Measurements from ENCODE around the gene CACHD1. TPM values are rescaled to one million over a fixed set of nuclear protein-coding genes. Genes with fewer than 3 reads are reported as not detected.

CACHD1 gene
- total and polyA plus RNA-seq, 2 donors (not counting 1 experiment from before 2014, with no cell fraction given) = 2.9 to 5.4 TPM

- H3K4me2 ChIP-seq (ENCODE audit: extremely low read depth, insufficient read depth, low read length) = no peak overlapping the region
- no peak overlapping the region for H3K27ac ChIP-seq (ENCODE audit: insufficient read depth, low read length)
- no peak overlapping the region for H3K4me3 ChIP-seq (replicated peaks in 1 of 4; ENCODE audit: control extremely low read depth in 1 of 4, insufficient read depth in 1 of 4, low read depth in 3 of 4, low read length in 4 of 4)
These were observed 69.4 kb downstream of the CACHD1 start for GRCh38 chr1:64539289-64539688.

GRCh38 chr1:64539781-64540218 lies 69.9 kb downstream of the CACHD1 start:
- peak overlapping the region in 3 of 4 experiments; percentile 14 to 41 (median 27) for H3K4me3 ChIP-seq (replicated peaks in 1 of 4; ENCODE audit: control extremely low read depth in 1 of 4, insufficient read depth in 1 of 4, low read depth in 3 of 4, low read length in 4 of 4)
- no peak for TF ChIP-seq EZH2 (IDR thresholded peaks at IDR 0.05; ENCODE audit: low read length, missing control alignments)
- TF ChIP-seq CTCF (conservative IDR thresholded peaks at IDR 0.05 in 1 of 2, IDR thresholded peaks at IDR 0.05 in 1 of 2; ENCODE audit: low read depth in 1 of 2, low read length in 2 of 2) = no peak
- H3K79me2 ChIP-seq (ENCODE audit: control insufficient read depth, insufficient read depth, low read length) = no peaks in the 10 kb centered on the region
- H3K27ac ChIP-seq (ENCODE audit: insufficient read depth, low read length) = no peak overlapping the region
- H3K27me3 ChIP-seq (ENCODE audit: control insufficient read depth, insufficient read depth, low read length) = no peaks in the 10 kb centered on the region
- no peak overlapping the region for H2AFZ ChIP-seq (ENCODE audit: low read length)
- no peak overlapping the region for H3K9ac ChIP-seq (ENCODE audit: insufficient read depth, low read length)
- peaks cover 4% of the 10 kb centered on the region for H3K4me1 ChIP-seq (ENCODE audit: control insufficient read depth, extremely low read depth, insufficient read depth, low read length)
- no peaks in the 10 kb centered on the region for H3K36me3 ChIP-seq (ENCODE audit: control insufficient read depth, insufficient read depth, low read length)
- DNase-seq (ENCODE audit: low read depth in 2 of 2) = peak; percentile 67 to 68
- no peaks in the 10 kb centered on the region for H3K9me3 ChIP-seq (ENCODE audit: control insufficient read depth, insufficient read depth, low read depth, low read length)
- peak overlapping the region; percentile 61 for H3K4me2 ChIP-seq (ENCODE audit: extremely low read depth, insufficient read depth, low read length)
- H4K20me1 ChIP-seq (ENCODE audit: control insufficient read depth, extremely low read depth, insufficient read depth, low read length) = no peaks in the 10 kb centered on the region

More at GRCh38 chr1:64539289-64539688, 69.4 kb downstream of the CACHD1 start:
- Histone ChIP-seq H4K20me1 (ENCODE audit: control insufficient read depth, extremely low read depth, insufficient read depth, low read length) (no peaks in the 10 kb centered on the region), H3K4me1 (ENCODE audit: control insufficient read depth, extremely low read depth, insufficient read depth, low read length) (peaks cover 4% of the 10 kb centered on the region), H3K79me2 (ENCODE audit: control insufficient read depth, insufficient read depth, low read length) (no peaks in the 10 kb centered on the region), H3K27me3 (ENCODE audit: control insufficient read depth, insufficient read depth, low read length) (no peaks in the 10 kb centered on the region), H3K9ac (ENCODE audit: insufficient read depth, low read length) (no peak overlapping the region), H3K36me3 (ENCODE audit: control insufficient read depth, insufficient read depth, low read length) (no peaks in the 10 kb centered on the region), H3K9me3 (ENCODE audit: control insufficient read depth, insufficient read depth, low read depth, low read length) (no peaks in the 10 kb centered on the region), H2AFZ (ENCODE audit: low read length) (no peak overlapping the region)
- TF ChIP-seq EZH2 (IDR thresholded peaks at IDR 0.05; ENCODE audit: low read length, missing control alignments) (no peak), CTCF (conservative IDR thresholded peaks at IDR 0.05 in 1 of 2, IDR thresholded peaks at IDR 0.05 in 1 of 2; ENCODE audit: low read depth in 1 of 2, low read length in 2 of 2) (no peak)
- no peak for DNase-seq (ENCODE audit: low read depth in 2 of 2)

- H3K36me3 ChIP-seq (ENCODE audit: control insufficient read depth, insufficient read depth, low read length) = no peaks in the 10 kb centered on the region
- H3K9ac ChIP-seq (ENCODE audit: insufficient read depth, low read length) = no peak overlapping the region
- H3K4me3 ChIP-seq (replicated peaks in 1 of 4; ENCODE audit: control extremely low read depth in 1 of 4, insufficient read depth in 1 of 4, low read depth in 3 of 4, low read length in 4 of 4) = peak overlapping the region in 3 of 4 experiments; percentile 14 to 41 (median 27)
- no peaks in the 10 kb centered on the region for H4K20me1 ChIP-seq (ENCODE audit: control insufficient read depth, extremely low read depth, insufficient read depth, low read length)
- no peak overlapping the region for H2AFZ ChIP-seq (ENCODE audit: low read length)
- peaks cover 4% of the 10 kb centered on the region for H3K4me1 ChIP-seq (ENCODE audit: control insufficient read depth, extremely low read depth, insufficient read depth, low read length)
- H3K27me3 ChIP-seq (ENCODE audit: control insufficient read depth, insufficient read depth, low read length) = no peaks in the 10 kb centered on the region
- no peaks in the 10 kb centered on the region for H3K9me3 ChIP-seq (ENCODE audit: control insufficient read depth, insufficient read depth, low read depth, low read length)
- no peak overlapping the region for H3K27ac ChIP-seq (ENCODE audit: insufficient read depth, low read length)
- TF ChIP-seq EZH2 (IDR thresholded peaks at IDR 0.05; ENCODE audit: low read length, missing control alignments) = no peak
- no peak for TF ChIP-seq CTCF (conservative IDR thresholded peaks at IDR 0.05 in 1 of 2, IDR thresholded peaks at IDR 0.05 in 1 of 2; ENCODE audit: low read depth in 1 of 2, low read length in 2 of 2)
- peak; percentile 51 to 53 for DNase-seq (ENCODE audit: low read depth in 2 of 2)
- H3K79me2 ChIP-seq (ENCODE audit: control insufficient read depth, insufficient read depth, low read length) = no peaks in the 10 kb centered on the region
- peak overlapping the region; percentile 61 for H3K4me2 ChIP-seq (ENCODE audit: extremely low read depth, insufficient read depth, low read length)
These were observed 70.4 kb downstream of the CACHD1 start for GRCh38 chr1:64540265-64540791.
